Measurements from ENCODE around the gene ALDH8A1. TPM values are rescaled to one million over a fixed set of nuclear protein-coding genes. Genes with fewer than 3 reads are reported as not detected.

ALDH8A1 gene
- total RNA-seq, 1 experiment from 2014 or later, result not detected

DNA sequence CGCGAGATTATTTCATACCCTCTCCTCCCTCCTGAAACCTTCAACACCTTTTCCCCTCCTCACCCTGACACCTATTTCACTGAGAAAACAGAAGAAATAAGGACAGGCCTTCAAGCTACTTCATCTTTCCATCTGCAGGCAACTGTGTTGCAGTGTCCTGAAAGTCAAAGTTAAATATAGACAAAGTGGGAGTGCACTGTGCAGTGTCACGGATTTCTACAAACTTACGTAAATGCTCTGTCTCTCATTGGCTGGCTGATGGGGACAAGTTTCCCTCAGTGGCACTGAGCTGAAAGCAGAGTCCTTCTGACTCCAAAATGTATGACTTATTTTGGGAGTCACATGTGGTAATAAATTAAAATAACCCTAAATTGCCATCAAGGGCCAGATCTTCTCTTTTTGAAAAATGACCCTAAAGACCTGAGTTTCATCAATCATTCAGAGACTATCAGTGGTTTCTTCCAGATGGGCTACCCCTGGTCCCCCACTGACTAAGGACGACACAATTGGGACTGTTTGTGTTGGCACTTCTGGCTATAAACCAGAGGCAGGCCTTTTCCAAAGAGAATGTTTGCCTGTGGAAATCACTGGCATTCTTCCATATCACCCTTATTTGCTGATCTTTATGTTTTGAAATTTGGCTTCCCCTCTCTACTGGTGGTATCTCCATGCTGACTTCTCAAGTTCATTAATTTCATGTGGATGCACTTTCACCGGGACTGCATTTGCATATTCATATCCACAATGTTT, 21.6 kb downstream of the ALDH8A1 start:
- no TSS peak for BruUV-seq (replicated peaks)
- intact Hi-C loops (cut with micrococcal nuclease; ENCODE audit: unreplicated experiment), result no loop called here
- CTCF ChIA-PET, result no interaction called here
- TF ChIP-seq TCF7L2 (IDR thresholded peaks at IDR 0.05; ENCODE audit: low read depth, low read length) (no peak), POLR2AphosphoS5 (IDR thresholded peaks at IDR 0.05; ENCODE audit: low read depth, low read length) (no peak), SIN3A (IDR thresholded peaks at IDR 0.05; ENCODE audit: borderline replicate concordance, insufficient read depth, low read depth, low read length) (no peak)
- TF ChIP-seq, protein P1, sequence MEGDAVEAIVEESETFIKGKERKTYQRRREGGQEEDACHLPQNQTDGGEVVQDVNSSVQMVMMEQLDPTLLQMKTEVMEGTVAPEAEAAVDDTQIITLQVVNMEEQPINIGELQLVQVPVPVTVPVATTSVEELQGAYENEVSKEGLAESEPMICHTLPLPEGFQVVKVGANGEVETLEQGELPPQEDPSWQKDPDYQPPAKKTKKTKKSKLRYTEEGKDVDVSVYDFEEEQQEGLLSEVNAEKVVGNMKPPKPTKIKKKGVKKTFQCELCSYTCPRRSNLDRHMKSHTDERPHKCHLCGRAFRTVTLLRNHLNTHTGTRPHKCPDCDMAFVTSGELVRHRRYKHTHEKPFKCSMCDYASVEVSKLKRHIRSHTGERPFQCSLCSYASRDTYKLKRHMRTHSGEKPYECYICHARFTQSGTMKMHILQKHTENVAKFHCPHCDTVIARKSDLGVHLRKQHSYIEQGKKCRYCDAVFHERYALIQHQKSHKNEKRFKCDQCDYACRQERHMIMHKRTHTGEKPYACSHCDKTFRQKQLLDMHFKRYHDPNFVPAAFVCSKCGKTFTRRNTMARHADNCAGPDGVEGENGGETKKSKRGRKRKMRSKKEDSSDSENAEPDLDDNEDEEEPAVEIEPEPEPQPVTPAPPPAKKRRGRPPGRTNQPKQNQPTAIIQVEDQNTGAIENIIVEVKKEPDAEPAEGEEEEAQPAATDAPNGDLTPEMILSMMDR (IDR thresholded peaks at IDR 0.05), result no peak
- TF ChIP-seq, protein P2, sequence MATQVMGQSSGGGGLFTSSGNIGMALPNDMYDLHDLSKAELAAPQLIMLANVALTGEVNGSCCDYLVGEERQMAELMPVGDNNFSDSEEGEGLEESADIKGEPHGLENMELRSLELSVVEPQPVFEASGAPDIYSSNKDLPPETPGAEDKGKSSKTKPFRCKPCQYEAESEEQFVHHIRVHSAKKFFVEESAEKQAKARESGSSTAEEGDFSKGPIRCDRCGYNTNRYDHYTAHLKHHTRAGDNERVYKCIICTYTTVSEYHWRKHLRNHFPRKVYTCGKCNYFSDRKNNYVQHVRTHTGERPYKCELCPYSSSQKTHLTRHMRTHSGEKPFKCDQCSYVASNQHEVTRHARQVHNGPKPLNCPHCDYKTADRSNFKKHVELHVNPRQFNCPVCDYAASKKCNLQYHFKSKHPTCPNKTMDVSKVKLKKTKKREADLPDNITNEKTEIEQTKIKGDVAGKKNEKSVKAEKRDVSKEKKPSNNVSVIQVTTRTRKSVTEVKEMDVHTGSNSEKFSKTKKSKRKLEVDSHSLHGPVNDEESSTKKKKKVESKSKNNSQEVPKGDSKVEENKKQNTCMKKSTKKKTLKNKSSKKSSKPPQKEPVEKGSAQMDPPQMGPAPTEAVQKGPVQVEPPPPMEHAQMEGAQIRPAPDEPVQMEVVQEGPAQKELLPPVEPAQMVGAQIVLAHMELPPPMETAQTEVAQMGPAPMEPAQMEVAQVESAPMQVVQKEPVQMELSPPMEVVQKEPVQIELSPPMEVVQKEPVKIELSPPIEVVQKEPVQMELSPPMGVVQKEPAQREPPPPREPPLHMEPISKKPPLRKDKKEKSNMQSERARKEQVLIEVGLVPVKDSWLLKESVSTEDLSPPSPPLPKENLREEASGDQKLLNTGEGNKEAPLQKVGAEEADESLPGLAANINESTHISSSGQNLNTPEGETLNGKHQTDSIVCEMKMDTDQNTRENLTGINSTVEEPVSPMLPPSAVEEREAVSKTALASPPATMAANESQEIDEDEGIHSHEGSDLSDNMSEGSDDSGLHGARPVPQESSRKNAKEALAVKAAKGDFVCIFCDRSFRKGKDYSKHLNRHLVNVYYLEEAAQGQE (IDR thresholded peaks at IDR 0.05; ENCODE audit: insufficient read depth in 1 of 2, low read depth in 2 of 2, low read length in 1 of 2), result no peak
- Histone ChIP-seq H3K36me3 (ENCODE audit: control insufficient read depth, insufficient read depth, low read length) (no peaks in the 10 kb centered on the region), H3K9me3 (ENCODE audit: control insufficient read depth, insufficient read depth, low read depth, low read length) (no peaks in the 10 kb centered on the region), H3K4me3 (ENCODE audit: low read depth in 2 of 2, low read length in 2 of 2) (no peak overlapping the region), H3K27ac (ENCODE audit: low read length) (no peak overlapping the region), H3K4me1 (ENCODE audit: control insufficient read depth, insufficient read depth, low read length) (no peaks in the 10 kb centered on the region), H3K27me3 (ENCODE audit: control insufficient read depth, insufficient read depth, low read length) (no peaks in the 10 kb centered on the region)
- no peak for DNase-seq (ENCODE audit: low read depth, low spot score)
- ATAC-seq, result no peak
- POLR2A ChIA-PET, result no interaction called here
- in situ Hi-C loops (cut with HindIII; ENCODE audit: low pct_unique_long_range_greater_than_20kb, low sequenced_read_pairs), result no loop called here

DNA sequence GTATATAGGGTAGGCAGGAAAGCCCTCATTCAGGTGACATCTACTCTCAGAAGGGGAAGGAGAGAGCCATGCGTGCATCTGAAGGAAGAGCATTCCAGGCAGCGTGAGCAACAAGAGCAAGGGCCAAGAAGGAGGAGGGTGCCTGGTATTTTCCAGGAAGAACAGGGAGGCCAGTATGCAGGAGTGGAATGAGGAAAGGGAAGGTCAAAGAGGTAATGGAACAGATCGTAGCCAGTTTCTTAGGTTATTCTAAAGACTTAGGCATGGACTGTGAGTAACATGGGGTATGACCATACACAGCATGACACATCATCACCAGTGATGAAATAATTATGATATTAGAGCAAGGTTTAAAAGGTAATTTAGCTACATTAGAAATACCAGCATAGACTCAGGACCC, 24.1 kb downstream of the ALDH8A1 start:
- intact Hi-C loops (cut with micrococcal nuclease; ENCODE audit: unreplicated experiment), result no loop called here
- Histone ChIP-seq H3K27ac (ENCODE audit: low read length) (no peak overlapping the region), H3K4me3 (ENCODE audit: low read depth in 2 of 2, low read length in 2 of 2) (no peak overlapping the region), H3K9me3 (ENCODE audit: control insufficient read depth, insufficient read depth, low read depth, low read length) (no peaks in the 10 kb centered on the region), H3K4me1 (ENCODE audit: control insufficient read depth, insufficient read depth, low read length) (no peaks in the 10 kb centered on the region), H3K36me3 (ENCODE audit: control insufficient read depth, insufficient read depth, low read length) (no peaks in the 10 kb centered on the region), H3K27me3 (ENCODE audit: control insufficient read depth, insufficient read depth, low read length) (no peaks in the 10 kb centered on the region)
- TF ChIP-seq POLR2AphosphoS5 (IDR thresholded peaks at IDR 0.05; ENCODE audit: low read depth, low read length) (no peak), TCF7L2 (IDR thresholded peaks at IDR 0.05; ENCODE audit: low read depth, low read length) (no peak), SIN3A (IDR thresholded peaks at IDR 0.05; ENCODE audit: borderline replicate concordance, insufficient read depth, low read depth, low read length) (no peak)
- TF ChIP-seq, protein P1 (IDR thresholded peaks at IDR 0.05), result no peak
- TF ChIP-seq, protein P2 (IDR thresholded peaks at IDR 0.05; ENCODE audit: insufficient read depth in 1 of 2, low read depth in 2 of 2, low read length in 1 of 2), result no peak
- ChIA-PET CTCF (no interaction called here), POLR2A (interaction anchor here (0.6 to 0.7 kb wide), 2 partner anchors 16 to 371 kb away, joined by 7 to 13 read pairs; no protein-coding TSS in a partner anchor)
- in situ Hi-C loops (cut with HindIII; ENCODE audit: low pct_unique_long_range_greater_than_20kb, low sequenced_read_pairs), result no loop called here
- no peak for ATAC-seq
- no peak for DNase-seq (ENCODE audit: low read depth, low spot score)
- no TSS peak for BruUV-seq (replicated peaks)
